Measurements from ENCODE around the gene SCMH1. TPM values are rescaled to one million over a fixed set of nuclear protein-coding genes. Genes with fewer than 3 reads are reported as not detected.

The SCMH1 gene
- total RNA-seq, 1 experiment from 2014 or later = 42.7 TPM

GRCh38 chr1:41151846-41152245 lies 90.3 kb downstream of the SCMH1 start:
- Histone ChIP-seq H3K36me3 (ENCODE audit: control insufficient read depth, insufficient read depth, low read length) (no peaks in the 10 kb centered on the region; the same call in 1 of the 2 replicates), H3K27me3 (ENCODE audit: control insufficient read depth, insufficient read depth, low read length) (no peaks in the 10 kb centered on the region), H3K9me3 (ENCODE audit: control insufficient read depth, insufficient read depth, low read depth, low read length) (no peaks in the 10 kb centered on the region), H3K4me3 (ENCODE audit: low read depth in 2 of 2, low read length in 2 of 2) (no peak overlapping the region), H3K4me1 (ENCODE audit: control insufficient read depth, insufficient read depth, low read length) (peaks cover 5% of the 10 kb centered on the region), H3K27ac (ENCODE audit: low read length) (no peak overlapping the region)
- in situ Hi-C loops (cut with HindIII; ENCODE audit: low pct_unique_long_range_greater_than_20kb, low sequenced_read_pairs) = no loop called here
- intact Hi-C loops (cut with micrococcal nuclease; ENCODE audit: unreplicated experiment) = no loop called here
- POLR2A ChIA-PET = no interaction called here
- CTCF ChIA-PET = interaction anchor here (0.5 kb wide), 1 partner anchor 102 kb away, joined by 3 read pairs; no protein-coding TSS in a partner anchor
- BruUV-seq (replicated peaks) = no TSS peak
- ATAC-seq (no peak), DNase-seq (ENCODE audit: low read depth, low spot score) (no peak)
- TF ChIP-seq CTCF (IDR thresholded peaks at IDR 0.05) = no peak
- TF ChIP-seq POLR2AphosphoS5 (IDR thresholded peaks at IDR 0.05; ENCODE audit: low read depth, low read length) = no peak
- TF ChIP-seq SIN3A (IDR thresholded peaks at IDR 0.05; ENCODE audit: borderline replicate concordance, insufficient read depth, low read depth, low read length) = no peak
- no peak for TF ChIP-seq TCF7L2 (IDR thresholded peaks at IDR 0.05; ENCODE audit: low read depth, low read length)
- TF ChIP-seq, protein P1, sequence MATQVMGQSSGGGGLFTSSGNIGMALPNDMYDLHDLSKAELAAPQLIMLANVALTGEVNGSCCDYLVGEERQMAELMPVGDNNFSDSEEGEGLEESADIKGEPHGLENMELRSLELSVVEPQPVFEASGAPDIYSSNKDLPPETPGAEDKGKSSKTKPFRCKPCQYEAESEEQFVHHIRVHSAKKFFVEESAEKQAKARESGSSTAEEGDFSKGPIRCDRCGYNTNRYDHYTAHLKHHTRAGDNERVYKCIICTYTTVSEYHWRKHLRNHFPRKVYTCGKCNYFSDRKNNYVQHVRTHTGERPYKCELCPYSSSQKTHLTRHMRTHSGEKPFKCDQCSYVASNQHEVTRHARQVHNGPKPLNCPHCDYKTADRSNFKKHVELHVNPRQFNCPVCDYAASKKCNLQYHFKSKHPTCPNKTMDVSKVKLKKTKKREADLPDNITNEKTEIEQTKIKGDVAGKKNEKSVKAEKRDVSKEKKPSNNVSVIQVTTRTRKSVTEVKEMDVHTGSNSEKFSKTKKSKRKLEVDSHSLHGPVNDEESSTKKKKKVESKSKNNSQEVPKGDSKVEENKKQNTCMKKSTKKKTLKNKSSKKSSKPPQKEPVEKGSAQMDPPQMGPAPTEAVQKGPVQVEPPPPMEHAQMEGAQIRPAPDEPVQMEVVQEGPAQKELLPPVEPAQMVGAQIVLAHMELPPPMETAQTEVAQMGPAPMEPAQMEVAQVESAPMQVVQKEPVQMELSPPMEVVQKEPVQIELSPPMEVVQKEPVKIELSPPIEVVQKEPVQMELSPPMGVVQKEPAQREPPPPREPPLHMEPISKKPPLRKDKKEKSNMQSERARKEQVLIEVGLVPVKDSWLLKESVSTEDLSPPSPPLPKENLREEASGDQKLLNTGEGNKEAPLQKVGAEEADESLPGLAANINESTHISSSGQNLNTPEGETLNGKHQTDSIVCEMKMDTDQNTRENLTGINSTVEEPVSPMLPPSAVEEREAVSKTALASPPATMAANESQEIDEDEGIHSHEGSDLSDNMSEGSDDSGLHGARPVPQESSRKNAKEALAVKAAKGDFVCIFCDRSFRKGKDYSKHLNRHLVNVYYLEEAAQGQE (IDR thresholded peaks at IDR 0.05; ENCODE audit: insufficient read depth in 1 of 2, low read depth in 2 of 2, low read length in 1 of 2) = no peak

DNA sequence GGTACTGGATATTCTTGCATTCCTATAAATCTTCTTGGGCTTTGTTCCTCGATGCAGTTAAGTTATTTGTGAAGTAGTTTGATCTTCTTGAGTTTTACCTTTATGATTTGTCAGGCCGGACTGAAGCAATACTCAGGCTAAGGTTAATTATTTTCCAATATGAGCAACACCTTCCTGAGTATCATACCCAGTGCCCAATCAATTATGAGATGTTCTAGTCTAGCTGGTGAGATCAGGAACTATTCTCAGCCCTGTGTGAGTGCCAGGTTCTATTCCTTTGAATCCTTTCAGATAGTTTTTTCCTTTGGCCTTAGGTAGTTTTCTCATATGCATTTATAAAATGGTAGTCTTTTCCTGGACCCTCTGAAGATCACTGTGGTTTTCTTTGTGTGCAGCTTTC lies 92.5 kb downstream of the SCMH1 start:
- TF ChIP-seq TCF7L2 (IDR thresholded peaks at IDR 0.05; ENCODE audit: low read depth, low read length) (no peak), SIN3A (IDR thresholded peaks at IDR 0.05; ENCODE audit: borderline replicate concordance, insufficient read depth, low read depth, low read length) (no peak), CTCF (IDR thresholded peaks at IDR 0.05) (no peak), POLR2AphosphoS5 (IDR thresholded peaks at IDR 0.05; ENCODE audit: low read depth, low read length) (no peak)
- TF ChIP-seq, protein P1 (IDR thresholded peaks at IDR 0.05; ENCODE audit: insufficient read depth in 1 of 2, low read depth in 2 of 2, low read length in 1 of 2) = no peak
- no peaks in the 10 kb centered on the region for H3K27me3 ChIP-seq (ENCODE audit: control insufficient read depth, insufficient read depth, low read length)
- no peak for ATAC-seq
- in situ Hi-C loops (cut with HindIII; ENCODE audit: low pct_unique_long_range_greater_than_20kb, low sequenced_read_pairs) (no loop called here), intact Hi-C loops (cut with micrococcal nuclease; ENCODE audit: unreplicated experiment) (no loop called here)
- no peaks in the 10 kb centered on the region; the same call in 1 of the 2 replicates for H3K36me3 ChIP-seq (ENCODE audit: control insufficient read depth, insufficient read depth, low read length)
- DNase-seq (ENCODE audit: low read depth, low spot score) = no peak
- TSS peak; percentile 26 for BruUV-seq (replicated peaks)
- H3K4me1 ChIP-seq (ENCODE audit: control insufficient read depth, insufficient read depth, low read length) = peaks cover 5% of the 10 kb centered on the region
- no peak overlapping the region for H3K4me3 ChIP-seq (ENCODE audit: low read depth in 2 of 2, low read length in 2 of 2)
- POLR2A ChIA-PET = no interaction called here
- H3K9me3 ChIP-seq (ENCODE audit: control insufficient read depth, insufficient read depth, low read depth, low read length) = no peaks in the 10 kb centered on the region
- no peak overlapping the region for H3K27ac ChIP-seq (ENCODE audit: low read length)
- CTCF ChIA-PET = no interaction called here

Measured in Panc1 (cell line).